Right cardiac atrium (tissue), 5 donors: ENCODE results near the gene ACOXL. TPM values are rescaled to one million over a fixed set of nuclear protein-coding genes. Genes with fewer than 3 reads are reported as not detected.

Experiments used
- ATAC-seq, 2 donors: fragments of 200-7000 bp; cut with Tn5 transposase; one replicate each; pipeline versions ENCODE4 v1.8.0 to v1.9.1; 2020; ENCODE audit warnings: moderate library complexity in 2 of 2, mild to moderate bottlenecking in 1 of 2
- DNase-seq, 3 donors: peaks; one replicate each; pipeline ENCODE4 v3.0.0-alpha.2; 2020
- H3K27ac ChIP-seq: one replicate; pipeline ENCODE4 v1.5.1; 2013; ENCODE audit warnings: mild to moderate bottlenecking, low read length, control low read depth, moderate library complexity
- H3K27me3 ChIP-seq: one replicate; pipeline ENCODE4 v1.6.1; 2013; ENCODE audit not compliant: control insufficient read depth, insufficient read depth
- H3K4me1 ChIP-seq: one replicate; pipeline ENCODE4 v1.6.1; 2013; ENCODE audit warnings: low read length; ENCODE audit not compliant: control insufficient read depth, insufficient read depth
- H3K4me3 ChIP-seq: one replicate; pipeline ENCODE4 v1.5.1; 2013; ENCODE audit warnings: low read length, control low read depth
- H3K9me3 ChIP-seq: one replicate; pipeline ENCODE4 v1.6.1; 2013; ENCODE audit warnings: low read length; ENCODE audit not compliant: control insufficient read depth
- WGBS: extraction: QIAGEN DNeasy Blood & Tissue Kit; methylation state at CpG from one replicate; pipeline ENCODE4 v1.1.7; 2013; 5-methylcytosine and 5-hydroxymethylcytosine counted together
- intact Hi-C, 4 donors: fragments of 100-400 bp; cut with DNase I; formaldehyde crosslinking; loops; one replicate each; pipeline versions ENCODE4 v1.11.0 to v1.14.0; 2022 to 2023
- polyA plus RNA-seq: library from polyadenylated mRNA; stranded (reverse); fragments of 200-250 nt; gene quantifications from one replicate; pipeline ENCODE4 v1.2.3, GENCODE V29; 2013
- total RNA-seq, 4 donors: library from RNA; stranded (reverse); fragmentation: NEBNext Ultra II Directional; extraction: Animal tissue kit (Norgen Biotek cat#: 25700); gene quantifications; one replicate each; pipeline ENCODE4 v1.2.1, GENCODE V29; 2021
- donor health status: healthy with polysubstance abuse.
- donor health status: DM: no; HTN: yes; CAD: no.
- donor health status: DM: no; HTN: no; CAD: no.
- donor health status: DM: no; HTN: yes; CAD: no; lungs with severe emphysema.
- donor health status: DM: yes; HTN: yes; CAD: no.

The ACOXL gene
- total and polyA plus RNA-seq, 5 donors, result 0.02 TPM; not detected in 4

GRCh38 chr2:110980339-110981062 is 248.1 kb downstream of the ACOXL start:
- Histone ChIP-seq H3K4me3 (no peak overlapping the region), H3K4me1 (peaks cover 4% of the 10 kb centered on the region), H3K27me3 (no peaks in the 10 kb centered on the region), H3K9me3 (no peaks in the 10 kb centered on the region), H3K27ac (no peak overlapping the region)
- WGBS, result 71% methylated on average over 14 of the region's 14 CpGs
- DNase-seq, result peak in 1 of 3 donors; percentile 52
- ATAC-seq, result peak; percentile 48 to 65
- intact Hi-C loops, result no loop called here

DNA sequence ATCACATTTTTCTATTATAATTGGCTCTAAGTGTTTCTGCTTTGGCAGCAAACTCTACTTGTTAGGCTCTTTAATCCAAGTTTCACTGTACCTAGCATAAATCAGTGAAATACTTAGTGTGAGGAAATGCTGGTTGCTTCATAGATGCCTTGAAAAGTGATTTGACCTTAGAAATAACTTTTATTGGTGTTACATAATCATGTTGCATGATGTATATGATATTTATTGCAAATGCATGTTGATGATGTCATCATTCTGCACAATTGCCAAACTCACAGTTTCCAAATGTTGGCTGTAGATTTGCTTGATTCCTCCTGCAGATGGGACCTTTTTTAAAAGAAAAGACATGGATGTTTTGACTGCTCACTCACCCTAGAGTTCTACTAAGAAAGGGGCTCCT is 250.8 kb downstream of the ACOXL start:
- Histone ChIP-seq H3K4me3 (no peak overlapping the region), H3K27me3 (no peaks in the 10 kb centered on the region), H3K27ac (no peak overlapping the region), H3K9me3 (no peaks in the 10 kb centered on the region), H3K4me1 (peaks cover 4% of the 10 kb centered on the region)
- DNase-seq (no peak), ATAC-seq (no peak)
- intact Hi-C loops, result no loop called here

DNA sequence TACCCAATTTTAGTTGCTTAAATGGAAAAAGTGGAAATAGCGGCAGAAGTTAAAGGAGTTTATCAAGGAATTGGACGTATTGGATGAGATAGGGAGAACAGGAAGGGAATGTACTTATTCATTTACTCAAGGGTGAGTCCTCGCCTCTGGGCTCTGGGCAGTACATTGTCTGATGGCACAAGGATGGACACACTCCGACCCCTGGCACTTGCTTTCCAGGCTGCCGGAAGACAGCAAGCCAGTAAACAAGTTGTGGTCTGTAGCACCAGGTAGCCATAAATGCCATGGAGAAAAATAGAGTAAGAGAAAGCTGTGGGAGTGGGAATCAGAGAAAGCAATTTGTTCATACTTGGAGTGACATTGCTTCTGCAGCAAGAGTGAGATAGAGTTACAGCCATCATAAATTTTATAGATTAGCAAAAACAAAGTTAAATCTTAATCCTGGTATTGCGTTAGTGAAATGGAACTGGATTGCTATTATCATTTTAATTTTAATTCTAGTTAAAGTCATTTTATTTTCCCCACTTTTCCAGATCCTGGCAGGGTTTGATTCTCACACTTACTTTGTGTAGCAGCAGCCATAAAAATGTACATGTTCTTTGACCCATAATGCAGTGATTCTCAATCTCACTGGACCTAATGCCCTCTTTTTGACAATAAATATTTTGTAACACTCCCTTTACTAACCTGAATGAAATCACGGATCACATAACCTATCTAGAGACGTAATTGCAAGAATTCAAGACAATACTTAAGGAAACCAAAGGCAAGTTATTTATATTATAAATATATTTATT is 252.5 kb downstream of the ACOXL start:
- intact Hi-C loops, result no loop called here
- Histone ChIP-seq H3K9me3 (no peaks in the 10 kb centered on the region), H3K27ac (no peak overlapping the region), H3K4me1 (no peaks in the 10 kb centered on the region), H3K4me3 (no peak overlapping the region), H3K27me3 (no peaks in the 10 kb centered on the region)
- WGBS, result 66% methylated on average over 8 of the region's 8 CpGs
- ATAC-seq, result no peak
- DNase-seq, result no peak

- DNase-seq, result no peak
- Histone ChIP-seq H3K4me1 (peaks cover 1% of the 10 kb centered on the region), H3K27me3 (no peaks in the 10 kb centered on the region), H3K27ac (no peak overlapping the region), H3K9me3 (no peaks in the 10 kb centered on the region), H3K4me3 (no peak overlapping the region)
- WGBS, result 93% methylated on average over 2 of the region's 2 CpGs
- intact Hi-C loops, result no loop called here
- no peak for ATAC-seq
Measured at GRCh38 chr2:110990440-110990839, 258.1 kb downstream of the ACOXL start.

DNA sequence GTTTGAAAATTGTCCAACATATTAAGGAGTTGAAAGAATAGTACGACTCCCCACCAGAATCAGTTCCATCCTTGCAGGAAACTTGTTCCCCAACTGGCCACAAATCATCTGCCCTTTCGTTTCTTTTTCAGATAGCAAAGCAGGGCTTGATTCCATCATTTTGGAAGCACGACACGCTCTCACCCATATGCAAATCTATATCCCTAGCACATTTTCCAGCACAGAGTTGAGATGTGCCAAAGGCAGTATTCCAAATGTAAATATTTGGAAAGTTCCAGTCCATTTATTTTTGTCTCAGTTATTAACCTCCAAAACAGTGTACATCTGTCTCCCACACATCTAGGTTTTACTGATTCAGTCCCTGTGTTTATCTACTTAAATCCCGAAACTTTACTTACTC is 259.5 kb downstream of the ACOXL start:
- ATAC-seq (no peak), DNase-seq (no peak)
- 52% methylated on average over 5 of the region's 5 CpGs for WGBS
- H3K27me3 ChIP-seq, result no peaks in the 10 kb centered on the region
- H3K27ac ChIP-seq, result no peak overlapping the region
- peaks cover 1% of the 10 kb centered on the region for H3K4me1 ChIP-seq
- H3K4me3 ChIP-seq, result no peak overlapping the region
- no peaks in the 10 kb centered on the region for H3K9me3 ChIP-seq
- intact Hi-C loops, result no loop called here

GRCh38 chr2:110992886-110993285 is 260.5 kb downstream of the ACOXL start:
- H3K4me3 ChIP-seq, result no peak overlapping the region
- 92% methylated on average over 2 of the region's 2 CpGs for WGBS
- H3K9me3 ChIP-seq, result no peaks in the 10 kb centered on the region
- intact Hi-C loops, result no loop called here
- H3K27ac ChIP-seq, result no peak overlapping the region
- H3K27me3 ChIP-seq, result no peaks in the 10 kb centered on the region
- no peak for DNase-seq
- peaks cover 1% of the 10 kb centered on the region for H3K4me1 ChIP-seq
- ATAC-seq, result no peak

DNA sequence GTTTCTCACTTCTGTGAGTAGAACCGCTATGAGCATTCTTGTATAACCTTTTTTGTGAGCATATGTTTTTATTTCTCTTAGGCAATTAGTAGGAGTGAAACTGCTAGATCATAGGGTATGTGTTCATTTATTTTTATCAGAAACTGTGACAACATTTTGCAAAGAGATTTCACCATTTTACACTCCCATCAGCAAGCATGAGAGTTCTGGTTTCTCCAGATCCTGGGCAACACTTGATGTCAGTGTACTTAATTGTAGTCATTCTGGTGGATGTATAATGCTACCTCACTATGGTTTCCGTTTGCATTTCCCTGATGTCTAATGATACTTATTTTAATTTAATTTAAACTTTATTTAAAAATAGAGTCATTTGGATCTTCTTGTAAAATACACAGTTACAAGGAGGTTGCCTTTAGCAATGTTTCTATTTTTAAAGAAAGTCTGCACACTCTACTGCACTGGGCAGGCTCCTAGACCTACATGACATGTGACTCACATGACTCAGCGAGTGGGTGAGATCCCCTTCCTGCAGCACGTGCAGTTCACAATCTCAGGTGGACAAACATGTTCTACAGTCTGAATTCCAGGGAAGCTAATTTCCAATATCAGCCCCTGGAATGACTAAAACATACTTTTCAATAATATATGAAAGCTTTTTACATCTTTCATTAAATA is 261.3 kb downstream of the ACOXL start:
- Histone ChIP-seq H3K9me3 (no peaks in the 10 kb centered on the region), H3K27me3 (no peaks in the 10 kb centered on the region), H3K4me1 (peaks cover 1% of the 10 kb centered on the region), H3K4me3 (no peak overlapping the region), H3K27ac (no peak overlapping the region)
- ATAC-seq (peak in 1 of 2 donors; percentile 67), DNase-seq (no peak)
- WGBS, result 47% methylated on average over 4 of the region's 4 CpGs
- intact Hi-C loops, result no loop called here

DNA sequence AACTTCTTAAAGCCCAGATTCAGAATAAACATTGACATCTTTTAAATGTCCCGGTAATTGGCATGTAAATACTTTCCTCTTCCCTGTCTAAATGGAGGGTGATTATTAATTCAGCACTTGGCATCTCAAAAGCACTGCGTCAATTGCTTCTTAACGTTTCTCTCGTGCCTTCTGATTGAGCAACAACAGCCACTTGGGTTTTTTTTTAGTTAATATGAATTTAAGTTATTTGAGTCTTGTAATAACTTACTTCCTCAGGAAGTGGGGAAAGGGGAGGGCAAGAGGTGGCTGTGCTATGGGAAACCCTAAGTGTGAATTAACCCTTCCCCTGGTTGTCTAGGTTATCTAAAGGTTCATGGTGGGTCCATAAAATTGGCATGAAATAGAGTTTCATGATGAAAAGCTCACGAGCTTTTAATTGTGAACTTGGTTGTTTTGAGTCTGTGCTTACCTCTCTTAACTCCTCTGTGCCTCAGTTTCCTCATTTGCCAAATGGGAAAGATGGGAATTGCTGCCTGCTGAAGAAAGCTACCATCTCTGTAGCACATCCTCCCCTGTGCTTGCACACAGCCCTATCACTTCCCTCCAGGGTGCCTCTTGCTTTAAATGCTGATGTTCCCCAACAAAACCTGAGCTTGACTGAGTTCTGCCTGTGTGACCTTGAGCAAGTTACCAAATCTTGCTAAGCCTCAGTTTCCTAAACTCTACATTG is 262.0 kb downstream of the ACOXL start:
- no peaks in the 10 kb centered on the region for H3K9me3 ChIP-seq
- 41% methylated on average over 5 of the region's 5 CpGs for WGBS
- H3K4me1 ChIP-seq, result peaks cover 1% of the 10 kb centered on the region
- intact Hi-C loops, result no loop called here
- H3K4me3 ChIP-seq, result no peak overlapping the region
- H3K27me3 ChIP-seq, result no peaks in the 10 kb centered on the region
- no peak for DNase-seq
- no peak overlapping the region for H3K27ac ChIP-seq
- no peak for ATAC-seq

GRCh38 chr2:110995911-110996310 is 263.5 kb downstream of the ACOXL start:
- ATAC-seq (no peak), DNase-seq (no peak)
- Histone ChIP-seq H3K9me3 (no peaks in the 10 kb centered on the region), H3K27ac (no peak overlapping the region), H3K4me3 (no peak overlapping the region), H3K4me1 (peaks cover 1% of the 10 kb centered on the region), H3K27me3 (no peaks in the 10 kb centered on the region)
- intact Hi-C loops, result no loop called here
- 81% methylated on average over 6 of the region's 6 CpGs for WGBS

GRCh38 chr2:110997331-110998045 is 265.1 kb downstream of the ACOXL start:
- intact Hi-C loops, result no loop called here
- DNase-seq (no peak), ATAC-seq (no peak)
- Histone ChIP-seq H3K27ac (no peak overlapping the region), H3K9me3 (no peaks in the 10 kb centered on the region), H3K4me1 (peaks cover 1% of the 10 kb centered on the region), H3K27me3 (no peaks in the 10 kb centered on the region), H3K4me3 (no peak overlapping the region)
- 58% methylated on average over 6 of the region's 6 CpGs for WGBS
